ENCODE measurements around the gene KCNH8.

KCNH8 gene

DNA sequence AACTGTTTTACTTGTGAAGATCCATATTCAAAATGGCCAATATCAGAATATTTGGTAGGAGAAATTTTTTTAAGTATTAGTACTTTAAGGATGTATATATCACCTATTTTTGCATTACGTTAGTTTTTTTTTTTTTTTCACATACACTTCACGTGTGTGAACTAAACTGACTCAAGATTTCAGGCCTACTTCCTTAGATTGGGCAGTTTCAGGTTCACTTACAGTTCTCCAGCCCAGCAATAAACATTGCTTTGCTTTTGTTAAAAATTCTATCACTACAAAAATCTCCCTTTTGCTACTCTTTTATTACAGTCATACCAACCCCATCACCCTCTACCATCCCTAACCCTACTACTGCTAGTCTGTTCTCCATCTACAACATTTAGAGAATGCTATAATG is 183.6 kb downstream of the KCNH8 start:
- no peak for DNase-seq (ENCODE audit: low read depth)
- no peak overlapping the region for H3K4me3 ChIP-seq (ENCODE audit: low read length)
- TF ChIP-seq, protein P1, sequence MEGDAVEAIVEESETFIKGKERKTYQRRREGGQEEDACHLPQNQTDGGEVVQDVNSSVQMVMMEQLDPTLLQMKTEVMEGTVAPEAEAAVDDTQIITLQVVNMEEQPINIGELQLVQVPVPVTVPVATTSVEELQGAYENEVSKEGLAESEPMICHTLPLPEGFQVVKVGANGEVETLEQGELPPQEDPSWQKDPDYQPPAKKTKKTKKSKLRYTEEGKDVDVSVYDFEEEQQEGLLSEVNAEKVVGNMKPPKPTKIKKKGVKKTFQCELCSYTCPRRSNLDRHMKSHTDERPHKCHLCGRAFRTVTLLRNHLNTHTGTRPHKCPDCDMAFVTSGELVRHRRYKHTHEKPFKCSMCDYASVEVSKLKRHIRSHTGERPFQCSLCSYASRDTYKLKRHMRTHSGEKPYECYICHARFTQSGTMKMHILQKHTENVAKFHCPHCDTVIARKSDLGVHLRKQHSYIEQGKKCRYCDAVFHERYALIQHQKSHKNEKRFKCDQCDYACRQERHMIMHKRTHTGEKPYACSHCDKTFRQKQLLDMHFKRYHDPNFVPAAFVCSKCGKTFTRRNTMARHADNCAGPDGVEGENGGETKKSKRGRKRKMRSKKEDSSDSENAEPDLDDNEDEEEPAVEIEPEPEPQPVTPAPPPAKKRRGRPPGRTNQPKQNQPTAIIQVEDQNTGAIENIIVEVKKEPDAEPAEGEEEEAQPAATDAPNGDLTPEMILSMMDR (conservative IDR thresholded peaks at IDR 0.05; ENCODE audit: low read depth, low read length), result no peak

- no peak overlapping the region for H3K4me3 ChIP-seq (ENCODE audit: low read length)
- TF ChIP-seq, protein P1 (conservative IDR thresholded peaks at IDR 0.05; ENCODE audit: low read depth, low read length), result no peak
- DNase-seq (ENCODE audit: low read depth), result no peak
Observed at GRCh38 chr3:19334120-19334519, 185.8 kb downstream of the KCNH8 start.

DNA sequence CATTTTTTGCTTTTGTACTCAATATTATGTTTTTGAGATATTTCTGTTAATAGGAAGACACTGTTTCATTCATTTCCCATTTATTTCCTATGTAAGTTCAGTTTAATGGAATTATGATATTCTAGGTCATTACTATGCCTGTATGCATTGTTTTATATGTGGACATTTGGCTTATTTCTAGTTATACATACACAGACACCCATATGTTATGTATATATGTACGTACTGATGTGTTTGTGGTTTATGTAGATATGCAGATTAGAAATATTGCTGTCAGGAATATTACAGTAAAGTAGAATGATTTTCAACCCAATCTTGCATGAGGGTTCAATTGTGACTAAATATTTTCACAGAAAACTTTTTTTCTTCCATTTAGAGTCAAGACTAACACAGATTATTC is 190.5 kb downstream of the KCNH8 start:
- no peak overlapping the region for H3K4me3 ChIP-seq (ENCODE audit: low read length)
- no peak for DNase-seq (ENCODE audit: low read depth)
- TF ChIP-seq, protein P1 (conservative IDR thresholded peaks at IDR 0.05; ENCODE audit: low read depth, low read length), result no peak

DNA sequence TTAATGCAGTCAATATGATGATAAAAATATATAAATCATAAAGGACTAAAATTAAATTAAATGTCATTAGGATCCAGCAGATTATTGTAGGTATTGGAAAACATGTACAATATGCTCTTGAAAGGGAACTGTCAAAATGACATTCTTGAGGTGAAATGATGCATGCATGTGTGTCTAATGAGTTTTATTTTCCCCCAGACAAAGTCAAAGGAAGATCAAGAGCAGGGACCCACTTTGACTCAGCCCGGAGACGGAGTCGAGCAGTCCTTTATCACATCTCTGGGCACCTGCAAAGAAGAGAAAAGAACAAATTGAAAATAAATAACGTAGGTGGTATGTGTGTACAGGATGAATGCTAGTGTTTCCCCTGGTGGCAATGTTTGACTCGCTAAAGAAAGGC is 194.1 kb downstream of the KCNH8 start:
- no peak overlapping the region for H3K4me3 ChIP-seq (ENCODE audit: low read length)
- TF ChIP-seq, protein P1 (conservative IDR thresholded peaks at IDR 0.05; ENCODE audit: low read depth, low read length), result no peak
- DNase-seq (ENCODE audit: low read depth), result no peak

DNA sequence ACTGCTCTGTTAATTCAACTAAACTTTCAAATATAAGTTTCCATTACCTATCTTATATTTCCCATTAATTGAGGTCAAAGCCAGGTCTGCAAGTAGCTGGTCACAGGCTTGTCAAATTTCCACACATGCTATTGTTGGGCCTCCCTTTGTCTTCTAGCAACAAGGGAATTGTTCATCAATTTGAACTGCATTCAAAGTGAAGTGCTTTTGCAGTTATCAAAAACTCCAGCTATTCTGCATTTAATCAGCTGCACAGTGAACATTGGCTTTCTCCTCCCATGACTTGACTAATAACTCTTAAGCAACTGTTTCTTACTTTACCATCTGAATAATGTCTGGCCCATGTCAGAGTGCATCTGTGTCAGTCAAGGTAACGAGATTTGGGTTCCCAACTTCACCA is 198.4 kb downstream of the KCNH8 start:
- no peak for DNase-seq (ENCODE audit: low read depth)
- TF ChIP-seq, protein P1 (conservative IDR thresholded peaks at IDR 0.05; ENCODE audit: low read depth, low read length), result no peak
- H3K4me3 ChIP-seq (ENCODE audit: low read length), result no peak overlapping the region

GRCh38 chr3:19347671-19348070 is 199.4 kb downstream of the KCNH8 start:
- DNase-seq (ENCODE audit: low read depth), result no peak
- TF ChIP-seq, protein P1 (conservative IDR thresholded peaks at IDR 0.05; ENCODE audit: low read depth, low read length), result no peak
- no peak overlapping the region for H3K4me3 ChIP-seq (ENCODE audit: low read length)

DNA sequence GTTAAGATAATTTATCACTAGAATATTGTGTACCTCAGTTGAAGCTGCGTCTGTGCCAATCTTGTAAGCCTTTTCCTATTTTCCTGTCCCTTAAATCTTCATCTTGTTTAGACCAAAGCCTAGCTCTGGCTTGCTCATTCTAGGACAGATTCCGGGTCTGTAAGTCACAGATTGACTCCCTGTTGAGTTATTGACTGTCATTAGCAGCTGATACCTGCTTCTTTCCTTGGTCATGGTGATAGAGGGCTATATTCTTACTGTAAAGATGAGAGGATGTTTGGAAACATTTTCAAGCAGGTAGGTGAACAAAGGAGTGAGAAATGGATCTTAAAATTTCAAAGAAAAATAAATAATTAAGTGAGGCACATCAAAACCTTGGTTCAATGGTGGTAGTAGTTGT is 200.2 kb downstream of the KCNH8 start:
- DNase-seq (ENCODE audit: low read depth), result no peak
- TF ChIP-seq, protein P1 (conservative IDR thresholded peaks at IDR 0.05; ENCODE audit: low read depth, low read length), result no peak
- H3K4me3 ChIP-seq (ENCODE audit: low read length), result no peak overlapping the region

Data from retinal pigment epithelial cell (primary cell).